PC-3 (cell line): Measurements from ENCODE around the gene AGTRAP. TPM values are rescaled to one million over a fixed set of nuclear protein-coding genes. Genes with fewer than 3 reads are reported as not detected.

ENCODE experiments used
- ATAC-seq: fragments of 200-7000 bp; cut with Tn5 transposase; 2 replicates; pipeline ENCODE4 v1.9.1; 2020; ENCODE audit warnings: mild to moderate bottlenecking, moderate library complexity
- BruUV-seq: library from RNA; stranded (reverse); fragments of 400-500 nt; replicated peaks from 2 replicates; lab custom pipeline; 2021; lab: Mats Ljungman, UMichigan
- CTCF ChIA-PET: fragments of 300-600 bp; sonication (Branson Sonifier 250); formaldehyde crosslinking; loops from one replicate; lab custom pipeline; 2022; ENCODE audit warnings: antibody characterized with exemption; lab: Charles Lee
- POLR2A ChIA-PET: fragments of 300-600 bp; sonication (Branson Sonifier 250); formaldehyde crosslinking; loops from one replicate; lab custom pipeline; 2022; ENCODE audit warnings: antibody characterized with exemption; ENCODE audit not compliant: unreplicated experiment; lab: Charles Lee
- DNase-seq: peaks from one replicate; pipeline ENCODE4 v3.0.0-alpha.2; 2015
- H2AFZ ChIP-seq: fragments of 300-600 bp; sonication (generic); 2 replicates; pipeline ENCODE4 v1.6.0; 2016; ENCODE audit warnings: antibody characterized with exemption, low read length
- H3F3A ChIP-seq: fragments of 300-600 bp; sonication (generic); one replicate; pipeline ENCODE4 v1.6.0; 2017; ENCODE audit warnings: antibody characterized with exemption, low read length, control low read depth, mild to moderate bottlenecking; ENCODE audit not compliant: unreplicated experiment
- H3K27ac ChIP-seq: fragments of 300-600 bp; sonication (generic); 2 replicates; pipeline ENCODE4 v1.5.1; 2016; ENCODE audit warnings: mild to moderate bottlenecking, low read length
- H3K27me3 ChIP-seq: fragments of 300-600 bp; sonication (generic); 2 replicates; pipeline ENCODE4 v1.6.1; 2016; ENCODE audit warnings: low read length, mixed read lengths
- H3K36me3 ChIP-seq: fragments of 300-600 bp; sonication (generic); 2 replicates; pipeline ENCODE4 v1.6.1; 2016; ENCODE audit warnings: low read depth, mixed run types, low read length, mixed read lengths
- H3K4me1 ChIP-seq: fragments of 300-600 bp; sonication (generic); 2 replicates; pipeline ENCODE4 v1.5.1; 2016; ENCODE audit warnings: low read length; ENCODE audit not compliant: insufficient read depth
- H3K4me2 ChIP-seq: fragments of 300-600 bp; sonication (generic); 2 replicates; pipeline ENCODE4 v1.6.0; 2016; ENCODE audit warnings: low read length
- H3K4me3 ChIP-seq: fragments of 300-600 bp; sonication (generic); 2 replicates; pipeline ENCODE4 v1.5.1; 2016; ENCODE audit warnings: mild to moderate bottlenecking, low read length, mixed read lengths
- H3K79me2 ChIP-seq: fragments of 300-600 bp; sonication (generic); 2 replicates; pipeline ENCODE4 v1.6.1; 2017; ENCODE audit warnings: low read length, mixed read lengths
- H3K9ac ChIP-seq: fragments of 300-600 bp; sonication (generic); 2 replicates; pipeline ENCODE4 v1.6.0; 2016; ENCODE audit warnings: mild to moderate bottlenecking, low read length
- H3K9me2 ChIP-seq: fragments of 300-600 bp; sonication (generic); replicated peaks from 2 replicates; pipeline ENCODE4 v1.6.1; 2016; ENCODE audit warnings: mixed run types, low read length, mixed read lengths
- H3K9me3 ChIP-seq: fragments of 300-600 bp; sonication (generic); 2 replicates; pipeline ENCODE4 v1.6.1; 2016; ENCODE audit warnings: low read length, mixed read lengths
- H4K20me1 ChIP-seq: fragments of 300-600 bp; sonication (generic); 2 replicates; pipeline ENCODE4 v1.6.1; 2016; ENCODE audit warnings: low read length, mixed read lengths
- EZH2 ChIP-seq: fragments of 300-600 bp; sonication (generic); IDR thresholded peaks from one replicate; pipeline ENCODE4 v1.6.1; 2017; ENCODE audit warnings: antibody characterized with exemption, mild to moderate bottlenecking, low read length; ENCODE audit not compliant: unreplicated experiment
- EZH2phosphoT487 ChIP-seq: fragments of 300-600 bp; sonication (generic); IDR thresholded peaks from 2 replicates; pipeline ENCODE4 v1.6.1; 2018; ENCODE audit warnings: mild to moderate bottlenecking, antibody characterized with exemption, low read length, borderline replicate concordance
- intact Hi-C: fragments of 100-400 bp; cut with micrococcal nuclease; formaldehyde crosslinking; loops from 2 replicates; pipeline ENCODE4 v1.9.0; 2023
- total RNA-seq: library from RNA; depleted of rRNA; stranded (reverse); fragments of >200 nt; gene quantifications from 2 replicates; pipeline ENCODE4 v1.2.3, GENCODE V29; 2014
- TF ChIP-seq, protein P1 (sequence below): fragments of 300-600 bp; sonication (generic); conservative IDR thresholded peaks from 2 replicates; pipeline ENCODE4 v1.5.1; 2017; ENCODE audit warnings: antibody characterized with exemption, low read depth, mild to moderate bottlenecking, low read length

The AGTRAP gene
- total RNA-seq, 1 experiment from 2014 or later = 73.5 TPM

DNA sequence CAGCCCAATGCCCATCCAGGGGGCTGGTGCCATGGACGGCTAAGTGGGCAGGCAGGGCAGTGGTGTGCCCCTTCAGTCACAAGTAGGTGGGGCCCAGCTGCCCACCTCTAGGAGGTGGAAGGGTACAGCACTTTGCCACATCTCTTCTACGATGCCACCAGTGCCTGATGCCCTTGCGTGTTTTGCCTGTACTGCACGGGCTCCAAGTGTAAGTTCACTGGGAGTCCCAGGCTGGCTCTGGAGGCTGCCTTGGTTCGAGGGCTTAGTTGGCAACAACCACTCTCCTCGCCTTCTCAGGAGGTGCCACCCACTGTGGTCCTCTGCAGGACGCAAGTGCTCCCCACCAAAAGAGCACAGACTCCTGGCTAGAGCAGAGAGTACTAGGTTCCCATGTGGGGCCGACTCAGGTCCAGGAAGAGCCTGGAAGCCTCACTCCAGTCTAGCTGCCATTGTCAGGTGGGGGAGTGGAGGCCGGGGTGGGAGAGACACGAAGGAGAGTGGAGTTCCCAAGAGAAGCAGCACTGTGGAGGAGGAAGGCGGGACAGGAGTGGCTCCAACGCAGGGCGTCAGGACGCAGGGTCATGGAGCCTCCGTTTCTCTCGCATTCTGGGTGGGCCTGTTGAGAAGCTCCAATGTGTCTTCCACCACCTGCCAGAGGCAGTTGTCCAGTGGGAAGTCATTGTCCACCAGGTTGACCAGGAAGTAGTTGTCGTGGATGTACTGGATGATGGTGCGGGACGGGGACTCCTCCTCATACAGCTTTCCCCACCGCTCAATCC is 54.4 kb downstream of the AGTRAP start:
- no peak overlapping the region for H3K4me3 ChIP-seq
- peaks cover 28% of the 10 kb centered on the region for H3K4me1 ChIP-seq
- intact Hi-C loops = no loop called here

DNA sequence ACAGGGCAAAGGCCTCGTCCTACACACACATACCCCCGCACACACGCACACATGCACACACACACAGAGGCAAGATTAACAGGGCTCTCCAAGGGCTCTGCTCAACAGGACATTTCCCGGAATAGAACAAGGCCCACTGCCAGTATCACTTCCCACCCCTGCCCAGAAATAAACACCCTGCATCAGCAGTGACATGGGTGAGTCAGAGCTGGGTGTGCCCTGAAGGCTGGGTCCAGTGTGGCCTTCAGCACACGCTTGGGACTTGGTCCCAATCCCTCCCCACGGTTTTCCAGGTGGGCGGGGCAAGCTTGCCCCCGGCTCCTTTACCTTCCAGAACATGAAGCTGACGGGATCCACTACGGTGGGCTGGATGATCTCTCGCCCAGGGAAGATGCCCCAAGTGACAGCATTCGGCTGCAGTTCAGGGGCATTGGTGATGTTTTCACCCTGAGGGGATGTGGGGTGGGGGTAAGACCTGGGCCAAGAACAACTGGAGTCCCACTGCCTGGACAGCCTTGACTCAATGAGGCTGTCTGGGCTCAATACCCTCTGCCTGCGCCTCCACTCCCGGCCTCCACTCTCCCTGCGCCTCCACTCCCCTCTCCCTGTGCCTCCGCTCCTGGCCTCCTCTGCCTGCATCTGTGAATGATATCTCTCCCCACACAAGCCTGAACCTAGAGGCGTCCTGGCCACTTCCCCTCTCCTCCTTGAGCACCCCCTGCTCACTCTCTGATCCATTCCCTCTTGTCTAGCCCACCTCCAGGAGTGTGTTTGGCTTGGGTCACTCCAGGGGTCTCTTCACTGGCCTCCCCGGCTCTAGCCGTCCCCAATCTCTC is 55.2 kb downstream of the AGTRAP start:
- Histone ChIP-seq H3K36me3 (no peaks in the 10 kb centered on the region), H2AFZ (no peak overlapping the region), H3F3A (no peaks in the 10 kb centered on the region), H3K4me3 (no peak overlapping the region), H3K4me1 (peaks cover 28% of the 10 kb centered on the region), H3K9ac (peak overlapping the region; percentile 59), H3K9me3 (no peaks in the 10 kb centered on the region), H3K9me2 (no peaks in the 10 kb centered on the region), H4K20me1 (no peaks in the 10 kb centered on the region), H3K79me2 (no peaks in the 10 kb centered on the region), H3K27me3 (no peaks in the 10 kb centered on the region), H3K4me2 (peak overlapping the region; percentile 58), H3K27ac (peak overlapping the region; percentile 82)
- ATAC-seq (peak; percentile 95), DNase-seq (peak; percentile 91)
- intact Hi-C loops = no loop called here
- no peak for TF ChIP-seq EZH2phosphoT487
- TF ChIP-seq EZH2 = no peak
- TF ChIP-seq, protein P1, sequence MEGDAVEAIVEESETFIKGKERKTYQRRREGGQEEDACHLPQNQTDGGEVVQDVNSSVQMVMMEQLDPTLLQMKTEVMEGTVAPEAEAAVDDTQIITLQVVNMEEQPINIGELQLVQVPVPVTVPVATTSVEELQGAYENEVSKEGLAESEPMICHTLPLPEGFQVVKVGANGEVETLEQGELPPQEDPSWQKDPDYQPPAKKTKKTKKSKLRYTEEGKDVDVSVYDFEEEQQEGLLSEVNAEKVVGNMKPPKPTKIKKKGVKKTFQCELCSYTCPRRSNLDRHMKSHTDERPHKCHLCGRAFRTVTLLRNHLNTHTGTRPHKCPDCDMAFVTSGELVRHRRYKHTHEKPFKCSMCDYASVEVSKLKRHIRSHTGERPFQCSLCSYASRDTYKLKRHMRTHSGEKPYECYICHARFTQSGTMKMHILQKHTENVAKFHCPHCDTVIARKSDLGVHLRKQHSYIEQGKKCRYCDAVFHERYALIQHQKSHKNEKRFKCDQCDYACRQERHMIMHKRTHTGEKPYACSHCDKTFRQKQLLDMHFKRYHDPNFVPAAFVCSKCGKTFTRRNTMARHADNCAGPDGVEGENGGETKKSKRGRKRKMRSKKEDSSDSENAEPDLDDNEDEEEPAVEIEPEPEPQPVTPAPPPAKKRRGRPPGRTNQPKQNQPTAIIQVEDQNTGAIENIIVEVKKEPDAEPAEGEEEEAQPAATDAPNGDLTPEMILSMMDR = no peak
- BruUV-seq = no TSS peak
- POLR2A ChIA-PET = interaction anchor here (1.0 kb wide), 1 partner anchor 13 kb away, joined by 15 read pairs; no protein-coding TSS in a partner anchor
- CTCF ChIA-PET = interaction anchor here (0.6 kb wide), 1 partner anchor 61 kb away, joined by 3 read pairs; no protein-coding TSS in a partner anchor

More for the DNA sequence above, 54.4 kb downstream of the AGTRAP start:
- Histone ChIP-seq H3F3A (no peaks in the 10 kb centered on the region), H2AFZ (no peak overlapping the region), H3K79me2 (no peaks in the 10 kb centered on the region), H3K9me2 (no peaks in the 10 kb centered on the region), H3K4me2 (peak overlapping the region; percentile 53), H3K9ac (peak overlapping the region; percentile 59), H4K20me1 (no peaks in the 10 kb centered on the region), H3K27me3 (no peaks in the 10 kb centered on the region), H3K9me3 (no peaks in the 10 kb centered on the region), H3K36me3 (no peaks in the 10 kb centered on the region), H3K27ac (peak overlapping the region; percentile 82)
- ChIA-PET POLR2A (interaction anchor here (1.0 kb wide), 1 partner anchor 13 kb away, joined by 15 read pairs; no protein-coding TSS in a partner anchor), CTCF (no interaction called here)
- TSS peak; percentile 61 for BruUV-seq
- no peak for ATAC-seq
- no peak for DNase-seq
- TF ChIP-seq EZH2 = no peak

DNA sequence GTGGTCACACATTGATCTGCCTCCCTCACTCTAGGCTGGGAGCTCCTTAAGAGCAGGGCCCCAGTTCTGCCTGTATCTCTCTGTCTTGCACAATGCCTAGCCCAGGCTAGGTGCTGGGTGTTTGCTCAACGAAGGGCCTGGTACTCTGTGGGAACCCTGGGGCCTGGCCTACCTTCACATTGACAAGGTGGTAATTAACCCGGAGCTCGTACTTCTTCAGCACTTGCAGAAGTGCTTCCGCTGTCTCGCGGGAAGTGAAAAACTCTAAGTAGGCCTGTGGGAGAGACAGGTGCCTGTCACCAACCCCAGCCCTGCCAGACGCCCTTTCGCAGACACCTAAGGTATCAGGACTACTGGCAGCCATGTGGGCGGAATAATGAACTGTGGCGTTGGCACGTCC is 56.2 kb downstream of the AGTRAP start:
- no peak for DNase-seq
- Histone ChIP-seq H2AFZ (no peak overlapping the region), H3K9me2 (no peaks in the 10 kb centered on the region), H3F3A (no peaks in the 10 kb centered on the region), H4K20me1 (no peaks in the 10 kb centered on the region), H3K79me2 (no peaks in the 10 kb centered on the region), H3K27me3 (no peaks in the 10 kb centered on the region), H3K4me3 (no peak overlapping the region), H3K27ac (no peak overlapping the region), H3K4me1 (peaks cover 26% of the 10 kb centered on the region), H3K9ac (no peak overlapping the region), H3K36me3 (no peaks in the 10 kb centered on the region), H3K4me2 (no peak overlapping the region), H3K9me3 (no peaks in the 10 kb centered on the region)
- no peak for ATAC-seq
- ChIA-PET CTCF (no interaction called here), POLR2A (no interaction called here)
- intact Hi-C loops = no loop called here
- TF ChIP-seq, protein P1 = no peak
- TF ChIP-seq EZH2phosphoT487 (no peak), EZH2 (no peak)
- no TSS peak for BruUV-seq
